Vagina (tissue), 2 donors: ENCODE data around the gene TAOK3.

Experiments
- POLR2AphosphoS5 ChIP-seq, 2 donors: sonication (generic); formaldehyde crosslinking; IDR thresholded peaks; one replicate each; pipeline ENCODE4 v1.9.0; 2017; ENCODE audit warnings: antibody characterized with exemption in 2 of 2, mild to moderate bottlenecking in 2 of 2, low read depth in 1 of 2; ENCODE audit not compliant: insufficient read depth in 1 of 2
- TF ChIP-seq, protein P1 (sequence below), 3 experiments: fragments of 450-650 bp in 2 of 3; fragments of 200-600 bp in 1 of 3; sonication (generic) in 1 of 3; IDR thresholded peaks; one replicate each; pipeline ENCODE4 v1.5.1; 2017 to 2019; ENCODE audit warnings: antibody characterized with exemption in 3 of 3, mild to moderate bottlenecking in 2 of 3, moderate library complexity in 2 of 3

DNA sequence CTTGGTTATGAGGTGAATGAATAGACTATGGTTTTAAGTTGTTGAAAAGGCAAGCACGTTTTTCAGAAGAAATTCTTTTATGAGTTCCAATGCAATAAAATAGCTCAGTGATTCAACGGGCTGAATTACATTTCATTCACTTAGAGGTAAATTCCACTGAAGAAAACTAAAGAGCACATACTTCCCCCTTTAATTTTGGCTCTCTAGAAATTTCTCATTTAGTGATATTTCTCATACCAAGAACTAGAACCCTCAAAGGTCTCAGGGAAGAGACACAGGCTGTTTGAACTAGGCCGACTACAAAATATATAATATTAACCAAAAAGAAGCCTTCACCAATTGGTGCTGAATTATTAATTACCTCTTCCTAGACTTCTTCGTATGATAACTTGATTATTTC, 68.6 kb downstream of the TAOK3 start:
- TF ChIP-seq POLR2AphosphoS5 (IDR thresholded peaks at IDR 0.05; ENCODE audit: insufficient read depth in 1 of 2, low read depth in 1 of 2): no peak
- TF ChIP-seq, protein P1, sequence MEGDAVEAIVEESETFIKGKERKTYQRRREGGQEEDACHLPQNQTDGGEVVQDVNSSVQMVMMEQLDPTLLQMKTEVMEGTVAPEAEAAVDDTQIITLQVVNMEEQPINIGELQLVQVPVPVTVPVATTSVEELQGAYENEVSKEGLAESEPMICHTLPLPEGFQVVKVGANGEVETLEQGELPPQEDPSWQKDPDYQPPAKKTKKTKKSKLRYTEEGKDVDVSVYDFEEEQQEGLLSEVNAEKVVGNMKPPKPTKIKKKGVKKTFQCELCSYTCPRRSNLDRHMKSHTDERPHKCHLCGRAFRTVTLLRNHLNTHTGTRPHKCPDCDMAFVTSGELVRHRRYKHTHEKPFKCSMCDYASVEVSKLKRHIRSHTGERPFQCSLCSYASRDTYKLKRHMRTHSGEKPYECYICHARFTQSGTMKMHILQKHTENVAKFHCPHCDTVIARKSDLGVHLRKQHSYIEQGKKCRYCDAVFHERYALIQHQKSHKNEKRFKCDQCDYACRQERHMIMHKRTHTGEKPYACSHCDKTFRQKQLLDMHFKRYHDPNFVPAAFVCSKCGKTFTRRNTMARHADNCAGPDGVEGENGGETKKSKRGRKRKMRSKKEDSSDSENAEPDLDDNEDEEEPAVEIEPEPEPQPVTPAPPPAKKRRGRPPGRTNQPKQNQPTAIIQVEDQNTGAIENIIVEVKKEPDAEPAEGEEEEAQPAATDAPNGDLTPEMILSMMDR (IDR thresholded peaks at IDR 0.05): no peak
